Measurements from ENCODE around the gene CDH13.

CDH13 gene

GRCh38 chr16:82960918-82961317, 334.1 kb downstream of the CDH13 start:
- DNase-seq, result no peak

DNA sequence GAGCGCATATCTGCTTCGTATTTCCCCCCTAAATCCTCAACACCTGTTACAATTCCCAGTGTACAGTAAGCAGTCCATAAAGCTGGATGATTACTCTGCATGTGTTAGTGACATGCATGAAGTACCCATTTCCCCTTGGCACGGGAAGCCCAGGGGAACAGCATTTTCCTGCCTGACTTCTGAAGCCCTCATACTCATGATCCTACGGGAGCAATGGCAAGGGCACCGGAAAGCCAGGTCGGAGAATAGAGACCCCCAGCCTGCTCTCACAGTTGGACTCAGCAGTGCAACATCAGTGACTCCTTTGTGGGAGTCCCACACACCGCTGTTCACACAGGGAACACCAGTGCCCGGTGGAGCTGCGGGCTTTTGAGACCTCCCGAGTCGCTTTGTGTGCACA, 336.9 kb downstream of the CDH13 start:
- DNase-seq, result no peak

- DNase-seq, result no peak
Observed at GRCh38 chr16:82965808-82966207, 339.0 kb downstream of the CDH13 start.

GRCh38 chr16:82967424-82967823, 340.7 kb downstream of the CDH13 start:
- no peak for DNase-seq

DNA sequence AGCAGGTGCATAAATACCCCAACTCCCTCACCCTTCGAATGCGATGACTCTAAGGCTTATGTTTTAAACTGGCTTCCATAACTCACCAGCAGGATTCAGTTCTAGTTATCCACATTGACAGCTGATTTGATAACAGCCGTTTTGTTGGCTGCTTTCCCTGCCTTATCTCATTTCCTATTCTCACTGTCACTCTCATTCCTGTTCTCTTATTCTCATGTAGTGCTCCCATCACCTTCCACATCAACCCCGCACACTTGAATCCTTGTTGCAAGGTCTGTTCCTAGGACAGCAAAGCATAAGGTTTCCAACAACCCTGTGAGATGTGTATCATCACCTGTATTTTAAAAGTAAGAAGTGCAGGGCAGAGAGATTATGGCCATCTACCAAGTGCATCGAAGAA, 344.4 kb downstream of the CDH13 start:
- DNase-seq, result no peak

DNA sequence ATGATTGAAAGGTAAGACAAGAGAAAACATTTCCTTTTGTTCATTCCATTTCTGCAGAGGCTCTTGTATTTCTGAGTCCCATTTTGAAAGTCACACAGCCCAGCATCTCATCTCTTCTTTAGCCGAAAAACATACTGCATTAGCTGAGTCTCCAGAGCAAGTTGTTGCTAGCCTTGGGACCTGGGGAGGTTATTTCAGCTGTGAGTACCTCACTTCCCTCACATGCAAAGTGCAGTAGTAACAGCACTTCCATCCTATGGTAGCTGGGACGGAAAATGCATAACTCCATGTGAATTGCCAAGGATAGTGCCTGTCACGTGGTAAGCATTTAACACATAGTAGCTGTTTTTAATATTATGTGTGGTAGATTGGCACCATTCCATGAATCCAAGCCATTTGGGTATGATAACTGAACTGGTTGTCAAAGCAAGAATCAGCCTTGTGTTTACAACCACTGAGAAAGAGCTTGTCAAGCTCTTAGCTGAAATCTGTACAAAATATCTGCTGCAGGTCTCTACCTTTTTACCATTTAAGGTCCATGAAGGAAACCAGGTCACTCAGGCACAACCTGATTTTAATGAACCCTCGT, 345.7 kb downstream of the CDH13 start:
- no peak for DNase-seq

DNA sequence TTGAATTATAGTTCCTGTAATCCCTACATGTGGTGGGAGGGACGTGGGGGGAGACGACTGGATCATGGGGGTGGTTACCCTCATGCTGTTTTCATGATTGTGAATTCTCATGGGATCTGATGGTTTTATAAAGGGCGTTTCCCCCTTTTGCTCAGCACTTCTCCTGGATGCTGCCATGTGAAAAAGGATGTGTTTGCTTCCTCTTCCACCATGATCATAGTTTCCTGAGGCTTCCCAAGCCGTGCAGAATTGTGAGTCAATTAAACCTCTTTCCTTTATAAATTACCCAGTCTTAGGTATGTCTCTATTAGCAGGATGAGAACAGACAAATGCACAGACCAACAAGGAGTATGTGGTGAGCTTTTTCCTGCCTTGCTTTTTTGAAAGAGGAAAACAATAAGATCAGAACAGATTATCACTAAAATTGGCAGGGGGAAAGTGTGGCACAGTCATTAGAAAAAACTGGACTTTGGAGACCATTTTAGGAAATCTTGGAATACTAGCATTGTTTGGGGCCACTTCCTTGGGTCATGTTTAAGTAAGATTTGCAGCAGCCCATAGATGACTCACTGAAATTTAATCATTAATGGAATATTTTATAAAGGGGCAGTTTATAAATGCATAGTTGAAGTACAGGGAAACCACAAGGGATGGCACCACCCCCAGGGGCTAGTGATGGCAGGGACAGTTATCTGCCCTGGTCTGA, 352.8 kb downstream of the CDH13 start:
- no peak for DNase-seq

DNA sequence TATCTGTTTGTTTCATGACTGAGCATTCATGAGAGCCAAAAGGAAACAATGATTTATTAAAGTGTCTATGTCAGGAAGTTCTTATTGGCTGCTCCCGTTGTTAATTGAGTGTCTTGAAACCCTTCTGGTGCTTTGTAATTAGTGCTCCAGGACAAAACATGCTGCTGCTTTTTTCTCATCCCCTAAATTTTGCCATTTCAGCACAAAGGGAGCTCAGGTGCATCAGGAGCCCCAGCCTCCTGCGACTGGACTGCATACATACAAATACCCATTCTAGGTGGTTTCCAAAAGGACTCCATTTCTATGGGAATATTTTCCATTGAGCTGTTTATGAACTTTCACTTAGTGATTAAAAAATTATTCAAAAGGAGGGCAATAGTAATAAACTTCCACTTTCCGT, 354.0 kb downstream of the CDH13 start:
- no peak for DNase-seq

GRCh38 chr16:82987767-82988166, 361.0 kb downstream of the CDH13 start:
- no peak for DNase-seq

- DNase-seq, result no peak
Observed at GRCh38 chr16:82990155-82990554, 363.4 kb downstream of the CDH13 start.

- DNase-seq, result no peak
Observed at GRCh38 chr16:82991410-82991809, 364.6 kb downstream of the CDH13 start.

DNA sequence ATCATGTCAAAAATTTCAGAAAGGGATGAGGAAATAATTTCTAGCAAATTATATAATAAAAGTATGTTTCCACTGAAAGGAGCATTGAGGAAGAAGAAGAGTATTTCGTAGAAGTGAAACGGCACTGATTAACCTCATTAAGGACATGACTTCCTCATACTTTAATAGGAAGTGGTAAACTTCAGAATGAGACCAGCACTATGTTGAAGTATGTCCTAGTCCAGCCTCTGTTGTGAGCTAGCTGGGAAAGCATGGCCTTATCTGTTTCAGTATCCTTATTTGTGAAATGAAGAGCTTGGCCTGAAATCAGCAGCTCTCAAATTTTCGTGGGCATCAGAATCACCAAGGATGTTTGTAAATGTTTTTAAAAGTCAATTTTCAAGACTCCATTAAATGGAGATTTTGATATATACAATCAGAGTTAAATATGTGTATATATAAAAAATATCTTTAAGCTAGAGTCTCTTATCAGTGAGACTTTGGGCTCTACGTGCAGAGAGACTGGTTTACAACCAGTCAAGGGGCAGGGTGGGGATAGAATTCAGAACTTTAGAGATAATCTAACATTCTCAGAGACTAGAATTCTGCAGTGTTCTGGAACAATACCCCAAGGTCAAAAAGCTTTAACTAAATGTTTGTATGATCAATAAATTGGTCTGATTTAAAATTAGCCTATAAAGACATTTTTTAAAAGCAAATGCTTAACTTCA, 365.4 kb downstream of the CDH13 start:
- DNase-seq, result no peak

GRCh38 chr16:82992786-82993185, 366.0 kb downstream of the CDH13 start:
- DNase-seq, result no peak

DNA sequence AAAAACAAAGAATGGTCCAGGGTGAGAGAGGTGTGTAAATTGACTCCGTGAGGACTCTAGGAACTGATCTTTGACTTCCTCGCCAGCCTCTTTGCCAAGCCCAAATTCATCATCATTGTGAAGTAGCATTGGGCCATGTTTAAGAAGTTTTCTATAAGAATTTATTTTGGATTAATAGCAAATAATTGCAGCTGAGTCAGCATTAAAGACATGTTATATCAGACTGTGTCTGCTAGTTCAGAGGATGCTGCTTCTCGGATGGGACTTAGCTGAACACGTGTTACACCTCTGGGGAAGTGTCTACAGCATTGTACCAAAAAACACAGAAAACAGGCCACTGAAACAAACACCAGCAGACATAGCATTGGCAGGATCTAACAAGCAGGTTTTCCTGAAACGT, 366.6 kb downstream of the CDH13 start:
- DNase-seq, result no peak

GRCh38 chr16:82993926-82994325, 367.2 kb downstream of the CDH13 start:
- DNase-seq, result no peak

GRCh38 chr16:82995286-82995923, 368.6 kb downstream of the CDH13 start:
- no peak for DNase-seq

DNA sequence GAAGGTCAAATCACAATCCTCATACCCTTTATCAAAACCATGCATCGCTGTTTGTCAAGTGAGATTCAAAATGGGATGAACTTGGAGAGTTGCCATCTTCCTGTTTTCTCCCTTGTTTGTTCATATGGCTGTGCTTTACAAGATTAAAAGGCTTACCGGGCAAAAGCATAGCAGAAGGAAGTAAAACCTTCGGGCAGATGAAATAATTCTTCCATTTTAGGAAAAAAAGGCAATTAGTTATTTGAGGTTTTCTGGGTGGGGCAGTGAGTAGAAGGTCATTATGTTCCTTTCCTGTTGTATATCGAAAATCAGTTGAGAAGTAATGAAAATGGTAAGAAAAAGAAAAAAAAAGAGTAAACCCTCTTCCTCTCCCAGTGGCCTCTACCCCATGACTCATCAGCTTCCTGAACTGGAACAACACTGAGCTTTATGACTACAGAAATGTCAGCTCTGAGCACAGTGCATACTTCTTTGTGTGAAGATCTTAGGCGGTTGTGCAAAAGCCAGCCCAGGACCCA, 369.2 kb downstream of the CDH13 start:
- DNase-seq, result peak in 1 of 5 donors; percentile 18

DNA sequence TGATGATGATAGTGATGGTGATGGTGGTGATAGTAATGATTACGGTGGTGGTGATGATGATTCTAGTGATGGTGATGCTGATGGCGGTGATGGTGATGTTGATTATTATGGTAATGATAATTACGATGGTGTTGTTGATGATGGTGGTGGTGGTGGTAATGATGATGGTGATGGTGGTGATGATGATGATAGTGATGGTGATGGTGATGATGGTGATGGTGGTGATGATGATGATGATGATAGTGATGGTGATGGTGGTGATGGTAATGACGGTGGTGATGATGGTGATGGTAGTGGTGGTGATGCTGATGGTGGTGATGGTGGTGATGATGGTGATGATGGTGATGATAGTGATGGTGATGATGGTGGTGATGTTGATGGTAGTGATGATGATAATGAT, 370.0 kb downstream of the CDH13 start:
- DNase-seq, result no peak

DNA sequence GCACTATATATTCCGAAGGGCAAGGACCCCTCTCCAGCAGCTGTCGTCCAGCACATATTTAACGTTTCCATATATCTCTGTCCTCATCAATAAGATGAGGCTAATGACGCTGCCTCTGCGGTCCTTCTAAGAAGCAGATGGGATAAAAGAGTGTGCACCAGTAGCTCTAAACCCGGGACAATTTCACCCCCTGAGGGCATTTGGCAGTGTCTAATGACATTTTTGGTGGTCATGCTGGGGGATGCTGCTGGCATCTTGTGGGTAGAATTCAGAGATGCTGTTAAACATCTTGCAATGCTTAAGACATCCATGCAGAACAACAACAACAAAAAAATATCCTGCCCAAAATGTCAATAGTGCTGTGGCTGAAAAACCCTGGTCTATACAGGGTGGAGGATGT, 372.9 kb downstream of the CDH13 start:
- no peak for DNase-seq

DNA sequence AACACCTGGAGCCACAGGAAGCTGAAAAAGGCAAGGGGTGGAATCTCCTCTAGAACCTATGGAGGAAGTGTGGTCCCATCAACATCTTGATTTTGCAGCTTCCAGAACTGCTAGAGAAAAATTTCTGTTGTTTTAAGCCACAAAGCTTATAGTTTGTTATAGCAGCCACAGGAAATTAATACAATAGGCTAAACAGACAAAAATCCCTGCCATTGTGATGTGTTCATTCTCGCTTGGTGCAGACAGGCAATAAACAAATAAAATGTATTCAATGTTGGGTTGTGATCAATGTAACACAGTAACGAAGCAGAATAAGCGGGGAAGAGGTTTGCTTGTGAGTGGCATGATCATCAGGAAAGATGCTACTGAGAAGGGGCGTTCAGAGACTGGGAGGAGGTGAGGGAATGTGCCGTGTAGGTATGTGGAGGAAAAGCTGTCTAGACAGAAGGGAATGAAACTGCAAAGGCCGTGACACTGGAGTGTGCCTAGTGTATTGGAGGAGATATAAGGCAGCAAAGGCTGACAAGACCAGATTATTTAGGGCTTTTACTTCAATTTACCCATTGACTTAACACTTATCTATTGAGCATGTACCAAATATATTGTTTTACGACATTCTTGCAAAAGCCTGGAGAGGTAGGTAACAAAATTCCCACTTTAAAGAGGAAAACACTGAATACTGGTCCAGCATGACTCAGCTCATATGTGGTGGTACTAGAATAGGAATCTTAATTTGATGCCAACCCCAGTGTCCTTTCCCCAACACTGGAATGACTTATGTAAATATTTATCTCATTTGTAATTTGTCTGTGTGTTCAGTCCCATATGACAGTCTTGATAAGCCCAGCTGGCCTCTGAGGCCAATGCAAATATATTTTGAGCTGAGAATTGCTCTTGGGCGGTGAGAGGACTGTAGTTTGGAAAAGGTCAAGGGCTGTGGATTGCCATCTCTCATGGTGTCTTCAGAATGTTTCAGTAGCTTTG, 375.9 kb downstream of the CDH13 start:
- no peak for DNase-seq

DNA sequence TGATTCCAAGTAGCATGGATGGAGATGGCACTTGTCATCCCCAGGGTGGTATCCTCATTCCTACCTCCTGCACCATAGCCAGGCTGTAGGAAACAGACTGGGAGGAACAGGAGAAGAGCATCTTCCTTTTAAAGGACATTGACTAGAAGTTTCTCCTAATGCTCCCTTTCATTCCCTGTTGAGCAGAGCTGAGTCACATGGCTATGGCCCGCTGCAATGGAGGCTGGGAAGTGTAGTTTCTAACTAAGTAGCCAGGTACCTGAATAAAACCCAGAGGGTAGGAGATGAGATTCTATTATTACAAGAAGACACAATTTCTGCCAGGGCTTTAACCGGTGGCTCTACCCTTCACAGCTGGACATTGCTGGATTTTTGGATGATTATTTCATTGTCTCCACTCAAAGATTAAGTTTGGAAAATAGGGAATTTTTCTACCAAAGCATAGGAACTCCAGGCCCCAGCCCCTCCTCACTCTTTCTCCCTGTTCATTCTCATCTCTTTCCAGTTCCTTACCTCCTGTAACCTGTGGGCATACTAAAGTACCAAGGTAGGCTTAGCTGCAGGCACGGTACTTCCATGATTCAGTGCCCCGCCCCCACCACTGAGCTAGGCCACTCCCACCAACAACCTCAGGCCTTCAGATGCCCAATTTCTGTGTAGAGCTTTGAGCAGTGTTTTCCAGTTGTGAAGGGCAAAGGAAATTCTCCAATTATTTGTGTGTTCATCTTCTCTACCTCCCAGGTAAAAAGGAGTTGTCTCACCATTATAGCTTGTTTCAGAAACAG, 378.3 kb downstream of the CDH13 start:
- no peak for DNase-seq

Measured in T-helper 1 cell (primary cell).